GM12878 (cell line): ENCODE results near the gene CLEC20A.

ENCODE experiments used
- CTCF ChIP-seq, 3 experiments: IDR thresholded peaks in 2 of 3; conservative IDR thresholded peaks in 1 of 3; 2 replicates each; pipeline ENCODE4 v1.5.1; 2011; ENCODE audit warnings: low read depth in 3 of 3, low read length in 3 of 3, mild to moderate bottlenecking in 3 of 3, control low read depth in 2 of 3, moderate library complexity in 2 of 3, inconsistent platforms in 1 of 3, mixed read lengths in 1 of 3; ENCODE audit not compliant: control insufficient read depth in 2 of 3, insufficient read depth in 1 of 3; ENCODE audit errors: extremely low read depth in 1 of 3
- HCFC1 ChIP-seq: fragments of 150-350 bp; IDR thresholded peaks from 2 replicates; pipeline ENCODE4 v1.6.1; 2014; ENCODE audit warnings: low read length
- LARP7 ChIP-seq: fragments of 450-650 bp; IDR thresholded peaks from 2 replicates; pipeline ENCODE4 v1.6.1; 2017; ENCODE audit warnings: mild to moderate bottlenecking
- NFYB ChIP-seq: IDR thresholded peaks from 2 replicates; pipeline ENCODE4 v1.6.1; 2011; ENCODE audit warnings: low read depth, mild to moderate bottlenecking, low read length, improper control_type of control experiment, moderate library complexity; ENCODE audit not compliant: insufficient read depth
- POLR2AphosphoS5 ChIP-seq: IDR thresholded peaks from 2 replicates; pipeline ENCODE4 v1.6.1; 2011; ENCODE audit warnings: mild to moderate bottlenecking, low read length, inconsistent platforms
- SUPT20H ChIP-seq: IDR thresholded peaks from 2 replicates; pipeline ENCODE4 v1.6.1; 2011; ENCODE audit warnings: low read depth, mild to moderate bottlenecking, low read length, moderate library complexity, borderline replicate concordance; ENCODE audit not compliant: control insufficient read depth
- USF2 ChIP-seq: IDR thresholded peaks from 2 replicates; pipeline ENCODE4 v1.6.1; 2011; ENCODE audit warnings: low read depth, low read length, improper control_type of control experiment, borderline replicate concordance
- YY1 ChIP-seq: IDR thresholded peaks from 2 replicates; pipeline ENCODE4 v1.6.1; 2011; ENCODE audit warnings: low read depth, mild to moderate bottlenecking, low read length
- ZSCAN29 ChIP-seq: fragments of 450-650 bp; IDR thresholded peaks from 2 replicates; pipeline ENCODE4 v1.6.1; 2017; ENCODE audit warnings: mild to moderate bottlenecking, moderate library complexity

- TF ChIP-seq CTCF (IDR thresholded peaks at IDR 0.05 in 2 of 3, conservative IDR thresholded peaks at IDR 0.05 in 1 of 3; ENCODE audit: control insufficient read depth in 2 of 3, extremely low read depth in 1 of 3, insufficient read depth in 1 of 3, low read depth in 3 of 3, low read length in 3 of 3) (no peak), ZSCAN29 (no peak), POLR2AphosphoS5 (no peak), HCFC1 (no peak), SUPT20H (no peak), USF2 (no peak), YY1 (no peak), LARP7 (no peak), NFYB (no peak)
Measured at GRCh38 chr1:178518894-178519293, 22.1 kb upstream of the CLEC20A start.
